ENCODE results near the gene EYS.
"Not testable (repeated sequence)": the region's sequence is repeated elsewhere in the genome, so short reads cannot be mapped to it uniquely, and the experiment has no call there.

Gene EYS

GRCh38 chr6:65059568-65059967 is 647.5 kb downstream of the EYS start:
- no peak overlapping the region for H3K4me3 ChIP-seq (ENCODE audit: low read depth, low read length)
- TF ChIP-seq CTCF (IDR thresholded peaks at IDR 0.05; ENCODE audit: low read depth, low read length): no peak

- no peak for TF ChIP-seq CTCF (IDR thresholded peaks at IDR 0.05; ENCODE audit: low read depth, low read length)
- no peak overlapping the region for H3K4me3 ChIP-seq (ENCODE audit: low read depth, low read length)
Observed at GRCh38 chr6:65055545-65055944, 651.5 kb downstream of the EYS start.

- no peak for TF ChIP-seq CTCF (IDR thresholded peaks at IDR 0.05; ENCODE audit: low read depth, low read length)
- no peak overlapping the region for H3K4me3 ChIP-seq (ENCODE audit: low read depth, low read length)
Observed at GRCh38 chr6:65052626-65053025, 654.4 kb downstream of the EYS start.

GRCh38 chr6:65045801-65046200 is 661.2 kb downstream of the EYS start:
- H3K4me3 ChIP-seq (ENCODE audit: low read depth, low read length): no peak overlapping the region
- TF ChIP-seq CTCF (IDR thresholded peaks at IDR 0.05; ENCODE audit: low read depth, low read length): no peak

GRCh38 chr6:65014006-65014405 is 693.0 kb downstream of the EYS start:
- no peak overlapping the region for H3K4me3 ChIP-seq (ENCODE audit: low read depth, low read length)
- TF ChIP-seq CTCF (IDR thresholded peaks at IDR 0.05; ENCODE audit: low read depth, low read length): no peak

GRCh38 chr6:65006788-65007187 is 700.2 kb downstream of the EYS start:
- no peak for TF ChIP-seq CTCF (IDR thresholded peaks at IDR 0.05; ENCODE audit: low read depth, low read length)
- no peak overlapping the region for H3K4me3 ChIP-seq (ENCODE audit: low read depth, low read length)

- no peak overlapping the region for H3K4me3 ChIP-seq (ENCODE audit: low read depth, low read length)
- no peak for TF ChIP-seq CTCF (IDR thresholded peaks at IDR 0.05; ENCODE audit: low read depth, low read length)
Observed at GRCh38 chr6:65004283-65004682, 702.7 kb downstream of the EYS start.

- not testable (repeated sequence) for H3K4me3 ChIP-seq (ENCODE audit: low read depth, low read length)
Observed at GRCh38 chr6:65002882-65003281, 704.1 kb downstream of the EYS start.
